C4-2B (cell line): ENCODE data around the gene FOXC1.

Source experiments
- CTCF ChIP-seq: fragments of 450-650 bp; conservative IDR thresholded peaks from 2 replicates; pipeline ENCODE4 v1.5.1; 2017; ENCODE audit warnings: mild to moderate bottlenecking
- ZFX ChIP-seq: fragments of 450-650 bp; IDR thresholded peaks from 2 replicates; pipeline ENCODE4 v1.6.1; 2017

- TF ChIP-seq CTCF = no peak
- no peak for TF ChIP-seq ZFX
Measured at GRCh38 chr6:1600063-1600763, 9.5 kb upstream of the FOXC1 start.
